Limb (tissue), 2 donors: ENCODE measurements around the gene INHBB.
"Not testable (repeated sequence)": the region's sequence is repeated elsewhere in the genome, so short reads cannot be mapped to it uniquely, and the experiment has no call there.

ENCODE experiments used
- DNase-seq, 2 donors: peaks; one replicate each; pipeline ENCODE4 v3.0.0-alpha.2; 2016; ENCODE audit errors: extremely low spot score in 2 of 2

Gene INHBB

DNA sequence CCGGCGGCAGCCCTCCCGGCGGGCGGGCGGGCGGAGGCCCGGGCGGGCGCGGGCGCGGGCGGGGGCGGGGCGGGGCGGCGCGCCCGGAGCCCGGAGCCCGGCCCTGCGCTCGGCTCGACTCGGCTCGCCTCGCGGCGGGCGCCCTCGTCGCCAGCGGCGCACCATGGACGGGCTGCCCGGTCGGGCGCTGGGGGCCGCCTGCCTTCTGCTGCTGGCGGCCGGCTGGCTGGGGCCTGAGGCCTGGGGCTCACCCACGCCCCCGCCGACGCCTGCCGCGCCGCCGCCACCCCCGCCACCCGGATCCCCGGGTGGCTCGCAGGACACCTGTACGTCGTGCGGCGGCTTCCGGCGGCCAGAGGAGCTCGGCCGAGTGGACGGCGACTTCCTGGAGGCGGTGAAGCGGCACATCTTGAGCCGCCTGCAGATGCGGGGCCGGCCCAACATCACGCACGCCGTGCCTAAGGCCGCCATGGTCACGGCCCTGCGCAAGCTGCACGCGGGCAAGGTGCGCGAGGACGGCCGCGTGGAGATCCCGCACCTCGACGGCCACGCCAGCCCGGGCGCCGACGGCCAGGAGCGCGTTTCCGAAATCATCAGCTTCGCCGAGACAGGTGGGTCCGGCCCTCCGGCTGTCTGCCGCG is at the start of gene INHBB:
Gene INHBB, plus strand, starts transcription at position 111 of the 641 bp plus-strand sequence. Its CDS starts 53 bp downstream, at position 164.
- DNase-seq = peak in 1 of 2 donors; percentile 48

DNA sequence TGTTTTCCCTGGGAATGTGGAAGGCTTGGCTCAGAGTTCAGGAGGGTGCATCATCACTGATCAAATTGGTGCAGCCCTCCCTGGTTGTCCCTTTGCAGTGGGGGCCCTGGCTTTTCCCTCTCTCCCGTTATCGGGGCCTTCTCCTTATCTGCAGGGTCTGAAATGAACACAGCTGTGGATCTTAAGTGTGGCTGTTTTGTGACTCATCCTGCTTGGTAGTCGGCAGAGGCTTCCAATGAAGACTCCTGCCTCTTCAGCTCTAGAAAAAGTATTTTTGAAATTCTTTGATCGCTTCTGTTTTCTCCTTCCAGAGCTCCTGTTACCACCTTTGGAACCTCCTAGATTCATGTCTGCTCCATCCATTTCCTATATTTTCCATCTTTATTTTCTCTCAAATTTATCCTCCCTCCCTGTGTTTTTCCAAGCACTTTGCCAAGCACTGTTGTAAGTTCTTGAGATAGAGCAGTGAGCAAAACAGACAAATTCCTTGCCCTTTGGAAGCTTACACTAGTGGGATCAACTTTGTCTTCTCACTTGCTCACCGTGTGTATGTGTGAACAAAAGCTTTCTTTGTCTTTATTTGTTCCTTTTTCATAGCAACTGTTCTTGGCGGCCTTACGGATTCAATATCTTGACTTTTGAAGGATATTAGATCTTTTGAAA is 47.6 kb upstream of the INHBB start:
- DNase-seq = no peak

DNA sequence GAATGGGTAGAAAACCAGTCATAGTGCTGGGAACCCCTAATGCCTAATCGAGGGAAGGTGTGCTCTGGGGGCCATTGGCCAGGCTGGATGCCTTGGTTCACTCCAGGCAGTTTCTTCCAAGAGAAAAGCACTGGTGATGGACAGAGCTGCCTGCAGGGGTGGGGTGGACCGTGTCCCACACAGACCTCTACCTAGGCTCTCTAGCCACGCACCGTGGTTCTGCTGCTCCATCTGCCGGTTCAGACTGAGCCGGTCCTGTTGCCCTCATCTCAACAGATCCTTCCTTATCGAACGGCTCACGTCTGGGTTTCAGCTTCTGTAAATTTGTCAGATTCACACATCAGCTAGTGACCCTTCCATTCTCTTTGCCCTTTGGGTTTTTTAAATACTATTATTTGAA is 46.9 kb upstream of the INHBB start:
- no peak for DNase-seq

DNA sequence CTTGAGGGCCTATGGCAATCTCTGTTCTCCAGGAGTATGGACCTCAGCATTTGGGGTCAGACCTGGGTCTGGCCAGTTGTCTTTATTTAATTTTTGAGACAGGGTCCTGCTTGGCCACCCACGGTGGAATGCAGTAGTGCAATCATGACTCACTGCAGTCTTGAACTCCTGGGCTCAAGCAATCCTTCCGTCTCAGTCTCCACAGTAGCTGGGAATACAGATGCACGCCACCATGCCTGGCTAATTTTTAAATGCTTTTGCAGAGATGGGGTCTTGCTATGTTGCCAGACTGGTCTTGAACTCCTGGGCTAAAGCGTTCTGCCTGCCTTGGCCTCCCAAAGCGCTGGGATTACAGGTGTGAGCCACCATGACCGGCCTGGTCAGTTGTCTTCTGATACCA is 46.4 kb upstream of the INHBB start:
- DNase-seq = no peak

DNA sequence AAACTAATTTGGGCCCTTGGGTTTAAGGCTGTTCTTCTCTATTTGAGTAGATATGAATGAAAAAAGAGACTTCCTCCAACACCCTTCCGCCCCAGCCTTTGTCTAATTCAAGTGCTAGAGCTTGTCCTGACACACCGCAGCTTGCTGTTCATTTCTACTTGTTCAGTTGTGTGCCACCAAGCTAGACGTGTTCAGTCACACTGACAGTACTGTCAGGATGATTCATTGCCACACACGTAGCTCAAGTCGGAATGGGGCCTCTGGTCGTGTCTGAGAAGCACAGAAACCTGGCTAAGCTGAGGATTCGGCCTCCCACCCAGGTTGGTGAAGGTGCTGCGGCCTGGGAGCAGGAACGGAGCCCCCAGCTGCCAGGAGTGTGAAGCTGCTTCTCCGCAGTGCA is 45.6 kb upstream of the INHBB start:
- DNase-seq = no peak

DNA sequence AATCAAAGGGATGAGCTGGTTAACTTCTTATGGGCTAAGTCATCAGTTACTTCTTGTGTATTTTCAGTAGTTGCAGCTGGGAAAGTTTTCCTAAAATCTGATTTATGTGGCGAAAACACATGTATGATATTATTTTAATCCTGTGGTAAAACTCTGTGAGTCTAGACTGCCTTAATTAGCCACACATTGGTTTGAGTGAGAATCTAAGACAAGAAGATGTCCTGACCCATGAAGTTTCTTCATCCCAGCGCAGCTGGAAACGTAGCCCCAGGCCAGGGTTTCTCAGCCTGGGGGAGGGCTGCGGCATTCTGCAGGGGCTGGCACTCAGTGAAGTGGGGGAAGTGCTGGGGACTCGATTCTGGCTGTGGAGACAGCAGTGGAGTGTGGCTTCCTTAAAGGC is 44.7 kb upstream of the INHBB start:
- no peak for DNase-seq

DNA sequence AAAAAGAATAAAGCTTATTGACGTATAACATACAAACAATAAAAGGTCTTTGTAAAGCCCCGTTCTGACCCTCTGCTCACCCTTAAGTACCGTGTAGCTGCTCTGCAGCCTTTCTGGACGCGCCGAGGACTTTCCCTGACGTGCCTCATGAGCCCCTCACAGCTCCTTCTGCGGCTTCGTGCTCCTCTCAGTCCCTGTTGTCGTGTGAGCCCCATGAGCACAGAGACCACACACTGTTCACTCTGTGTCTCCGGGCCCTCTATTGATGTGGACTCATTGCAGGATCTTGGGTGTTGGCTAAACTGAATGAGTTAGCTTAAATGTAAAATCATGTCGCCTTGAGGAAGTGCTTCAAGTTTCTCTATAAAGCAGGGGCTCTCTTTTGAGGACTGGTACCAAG is 43.6 kb upstream of the INHBB start:
- no peak for DNase-seq

DNA sequence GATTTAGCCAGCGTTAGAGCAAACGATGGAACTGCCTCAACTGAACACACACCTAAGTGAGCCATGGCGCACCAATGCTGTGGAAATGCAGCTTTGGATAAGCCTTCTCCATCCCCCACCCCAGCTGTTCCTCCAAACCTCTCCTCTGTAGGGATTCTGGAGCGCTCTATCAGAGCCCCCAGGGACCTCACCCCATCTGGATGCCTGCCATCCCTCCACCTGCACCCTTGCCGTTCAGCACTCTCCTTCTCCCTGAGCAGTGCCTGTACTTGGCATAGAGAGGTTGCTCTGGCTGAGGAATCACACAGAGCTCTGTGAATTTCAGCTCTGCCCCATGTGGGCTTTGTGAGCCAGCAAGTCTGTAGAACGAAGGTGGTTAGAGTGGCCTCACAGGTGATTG is 42.8 kb upstream of the INHBB start:
- no peak for DNase-seq

DNA sequence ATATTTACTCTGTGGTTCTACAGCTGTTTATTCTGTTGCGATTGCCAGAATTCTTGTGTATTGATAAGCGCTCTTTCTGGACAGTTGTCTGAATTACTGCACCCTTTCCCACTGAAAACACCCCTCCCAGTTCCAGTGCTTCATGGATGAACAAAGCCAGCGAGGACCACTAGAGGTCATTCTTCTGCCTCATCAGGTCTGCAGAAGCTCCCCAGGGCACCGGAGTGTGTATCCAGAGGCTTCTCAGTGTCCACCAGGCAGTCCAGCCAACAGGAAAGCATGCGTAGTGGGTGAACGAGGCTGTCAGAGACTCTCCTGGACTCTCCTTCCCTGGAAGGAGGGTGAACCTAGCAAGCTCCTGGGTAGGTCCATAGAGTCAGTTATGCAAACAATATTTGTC is 40.6 kb upstream of the INHBB start:
- no peak for DNase-seq

DNA sequence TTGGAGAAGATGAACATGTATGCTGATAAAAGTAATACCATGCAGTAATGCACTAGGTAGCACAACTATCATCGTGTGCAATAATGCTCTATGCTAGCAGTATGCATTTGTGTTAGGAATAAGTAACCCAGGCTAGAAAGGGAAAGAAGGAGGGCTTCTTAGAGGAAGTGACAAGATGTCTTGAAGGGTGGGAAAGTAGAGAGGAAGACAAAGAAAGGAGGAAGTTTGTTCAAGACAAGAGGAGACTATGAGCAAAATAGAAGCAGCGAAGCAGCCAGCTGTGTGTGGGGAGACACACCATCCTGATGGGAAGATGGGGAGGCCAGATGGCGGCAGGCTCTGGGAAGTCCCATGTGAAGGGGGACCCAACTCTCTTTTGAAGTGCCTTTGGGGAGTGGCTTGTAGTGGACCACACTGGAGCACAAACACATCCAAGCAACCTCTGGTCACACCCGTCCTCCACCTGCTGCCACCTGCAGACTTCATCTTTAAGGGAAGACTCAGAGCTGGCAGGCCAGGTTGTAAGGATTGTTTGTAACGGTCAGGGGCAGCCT is 39.9 kb upstream of the INHBB start:
- DNase-seq = no peak

DNA sequence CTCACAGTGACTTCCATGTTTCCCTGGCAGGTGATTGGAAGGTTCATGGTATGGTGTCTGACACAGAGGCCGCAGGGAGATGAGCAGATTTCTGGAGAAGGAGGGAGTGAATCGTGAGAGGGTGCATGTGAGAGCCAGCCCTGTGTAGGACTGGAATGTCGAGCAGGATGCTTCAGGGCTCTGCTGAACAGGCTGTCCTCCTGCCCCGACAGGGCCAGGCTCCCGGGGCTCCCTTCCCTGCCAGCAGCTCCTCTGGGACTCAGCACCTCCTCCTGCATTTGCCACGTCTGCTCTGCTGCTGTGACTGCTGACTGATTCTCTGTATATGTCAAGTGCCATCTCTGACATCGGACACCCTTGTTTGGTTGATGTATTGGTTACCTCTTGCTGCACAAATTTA is 38.5 kb upstream of the INHBB start:
- DNase-seq = no peak

DNA sequence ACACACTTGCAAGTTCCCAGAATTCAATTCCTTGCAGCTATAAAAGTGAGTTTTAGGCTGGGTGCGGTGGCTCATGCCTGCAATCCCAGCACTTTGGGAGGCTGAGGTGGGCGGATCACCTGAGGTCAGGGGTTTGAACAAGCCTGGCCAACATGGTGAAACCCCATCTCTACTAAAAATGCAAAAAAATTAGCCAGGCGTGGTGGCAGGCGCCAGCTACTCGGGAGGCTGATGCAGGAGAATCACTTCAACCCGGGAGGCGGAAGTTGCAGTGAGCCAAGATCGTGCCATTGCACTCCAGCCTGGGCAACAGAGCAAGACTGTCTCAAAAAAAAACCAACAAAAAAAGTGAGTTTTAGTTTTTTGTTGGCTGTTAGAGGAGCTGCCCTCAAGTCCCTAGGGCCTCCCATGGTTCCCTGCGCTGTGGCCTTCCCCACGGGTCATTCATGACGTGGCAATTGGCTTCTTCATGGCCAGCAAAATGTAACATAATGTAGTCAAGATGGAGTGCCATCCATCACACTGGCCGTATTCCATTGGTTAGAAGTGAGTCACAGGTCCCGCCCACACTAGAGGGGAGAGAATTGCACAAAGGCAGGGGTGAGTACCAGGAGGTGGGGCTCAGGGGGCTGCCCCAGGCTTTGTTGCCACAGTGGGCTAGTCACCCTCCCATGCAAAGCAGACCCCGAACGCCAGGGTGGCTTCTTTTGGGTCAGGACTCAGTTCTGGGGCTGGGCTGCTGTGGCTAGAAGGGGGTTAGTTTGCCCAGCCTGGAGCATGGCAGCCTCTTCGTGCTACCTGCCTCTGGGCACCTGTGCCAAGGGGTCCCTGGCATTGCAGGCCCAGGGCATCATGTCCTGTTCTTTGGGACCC is 37.7 kb upstream of the INHBB start:
- no peak for DNase-seq

DNA sequence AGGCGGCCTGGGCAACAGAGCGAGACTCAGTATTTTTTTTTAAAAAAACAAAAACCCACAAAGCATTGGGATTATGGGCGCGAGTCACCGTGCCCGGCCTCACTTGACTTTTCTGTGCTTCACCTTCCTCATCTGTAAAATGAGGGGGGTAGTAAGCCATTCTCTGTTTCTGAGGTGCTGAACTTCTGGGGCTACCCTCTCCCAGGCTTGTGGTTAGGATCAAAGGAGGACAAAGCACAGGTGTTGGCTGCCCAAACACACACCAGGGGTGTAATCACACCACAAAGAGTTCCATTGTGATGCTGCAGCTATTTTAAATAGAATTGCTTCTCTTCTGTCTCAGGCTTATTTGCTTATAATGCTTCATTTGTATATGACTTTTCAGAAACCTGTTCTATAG is 35.8 kb upstream of the INHBB start:
- no peak for DNase-seq

DNA sequence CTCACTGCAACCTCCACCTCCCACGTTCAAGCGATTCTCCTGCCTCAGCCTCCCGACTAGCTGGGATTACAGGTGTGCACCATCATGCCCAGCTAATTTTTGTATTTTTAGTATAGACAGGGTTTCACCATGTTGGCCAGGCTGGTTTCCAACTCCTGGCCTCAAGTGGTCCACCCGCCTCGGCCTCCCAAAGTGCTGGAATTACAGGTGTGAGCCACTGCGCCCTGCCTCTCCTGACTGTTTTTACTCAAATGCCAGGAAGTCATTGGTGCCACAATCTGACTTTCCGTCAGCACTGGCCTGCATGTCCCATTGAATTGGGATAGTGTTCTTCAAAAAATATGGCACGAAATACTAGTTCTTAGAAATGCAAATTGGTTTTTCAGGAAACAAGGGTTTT is 35.1 kb upstream of the INHBB start:
- not testable (repeated sequence) for DNase-seq

DNA sequence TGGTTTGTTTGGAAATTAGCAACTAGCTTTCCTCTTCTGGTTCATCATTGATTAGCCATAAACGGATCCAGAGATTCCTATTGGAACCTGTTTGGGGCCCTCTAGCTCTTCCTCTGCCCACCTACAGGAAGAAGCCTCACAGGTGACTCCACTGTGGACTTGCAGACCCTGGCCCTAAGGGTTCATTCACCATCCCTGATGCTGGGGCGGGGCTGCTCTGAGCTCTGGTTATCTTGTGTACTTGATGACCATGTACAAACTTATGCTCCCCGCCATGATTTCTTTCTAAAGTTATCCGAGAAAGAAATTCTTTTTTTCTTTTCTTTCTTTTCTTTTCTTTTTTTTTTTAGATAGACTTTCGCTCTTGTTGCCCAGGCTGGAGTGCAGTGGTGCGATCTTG is 33.9 kb upstream of the INHBB start:
- no peak for DNase-seq

DNA sequence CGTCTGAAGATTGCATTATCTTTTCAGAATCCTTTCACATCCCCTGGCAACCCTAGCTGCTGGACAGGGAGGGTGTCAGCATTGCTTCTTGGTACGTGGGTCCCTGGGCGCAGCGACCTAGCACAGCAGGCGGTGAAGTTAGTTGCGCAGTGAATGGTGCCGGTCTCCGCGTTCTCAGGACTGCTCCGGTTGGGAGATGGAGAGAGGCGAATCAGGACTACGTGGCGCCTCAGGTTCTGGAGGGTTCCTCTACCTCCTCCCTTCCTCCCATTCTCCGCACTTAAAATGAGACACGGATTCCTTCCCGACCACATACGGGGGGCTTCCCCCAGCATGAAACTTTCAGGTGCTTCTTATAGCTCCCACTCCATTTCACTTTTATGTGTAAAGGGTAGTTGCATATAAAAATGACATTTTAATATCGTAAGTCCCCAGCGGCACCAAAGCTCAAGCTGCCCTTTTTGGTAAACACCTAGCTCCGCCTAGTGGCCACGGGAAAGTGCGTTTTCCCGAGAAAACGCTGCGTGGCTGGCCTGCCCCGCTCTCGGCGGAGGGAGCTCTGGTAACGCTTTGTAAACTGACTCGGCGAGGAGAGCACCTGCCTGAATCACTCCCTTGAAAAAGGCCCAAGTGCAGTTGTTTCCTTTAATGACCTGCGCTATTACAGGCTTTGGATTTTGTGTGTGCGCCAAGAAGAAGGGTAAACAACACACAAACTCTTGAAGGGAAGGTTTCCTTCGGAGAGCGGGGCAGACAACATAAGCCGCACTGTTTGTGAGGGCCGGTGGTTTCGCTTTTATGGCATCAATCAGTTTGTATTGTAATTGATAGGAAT is 32.9 kb upstream of the INHBB start:
- DNase-seq = peak; percentile 88

DNA sequence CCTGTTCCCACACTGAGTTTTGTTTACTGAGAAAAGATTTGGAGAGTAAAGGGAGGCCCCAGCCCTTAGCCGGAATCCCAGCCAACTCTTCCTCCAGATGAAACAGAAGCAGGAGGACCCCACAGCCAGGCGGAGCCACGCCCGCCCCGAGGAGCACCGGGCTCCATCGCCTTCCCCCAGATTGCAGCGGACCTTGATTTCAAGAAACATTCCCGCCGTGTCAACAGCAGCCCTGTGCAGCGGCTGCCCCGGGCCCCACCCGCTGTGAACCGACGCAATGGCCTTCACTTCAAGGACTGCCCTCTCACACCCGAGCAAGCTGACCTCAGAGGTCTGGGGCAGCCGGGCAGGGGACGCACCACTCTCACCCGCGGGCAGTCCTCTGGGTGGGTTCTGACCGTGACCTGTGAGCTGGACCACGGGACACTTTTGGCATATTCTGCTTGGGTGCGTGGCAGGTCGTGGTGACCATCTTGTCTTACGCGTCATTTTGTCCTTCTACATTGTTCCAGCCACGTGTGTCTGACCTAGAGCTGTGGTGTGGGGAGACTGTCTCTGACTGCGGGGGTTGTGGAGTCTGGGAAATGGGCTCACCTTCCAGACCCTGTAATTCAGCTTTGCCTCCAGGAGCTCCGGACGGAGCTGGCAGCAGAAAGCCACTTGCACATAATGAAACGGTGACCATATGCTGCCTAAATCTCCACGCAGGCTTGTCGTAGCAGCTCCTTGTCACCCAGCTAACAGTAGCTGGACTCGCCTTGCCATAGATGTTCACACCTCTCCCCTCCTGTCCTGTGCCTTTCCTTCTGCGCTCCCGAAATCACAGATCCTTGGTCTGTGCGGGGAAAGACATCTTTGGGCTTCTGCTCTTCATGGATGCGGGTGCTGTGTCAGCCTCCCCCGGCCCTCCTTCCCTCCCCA is 32.0 kb upstream of the INHBB start:
- DNase-seq = no peak

DNA sequence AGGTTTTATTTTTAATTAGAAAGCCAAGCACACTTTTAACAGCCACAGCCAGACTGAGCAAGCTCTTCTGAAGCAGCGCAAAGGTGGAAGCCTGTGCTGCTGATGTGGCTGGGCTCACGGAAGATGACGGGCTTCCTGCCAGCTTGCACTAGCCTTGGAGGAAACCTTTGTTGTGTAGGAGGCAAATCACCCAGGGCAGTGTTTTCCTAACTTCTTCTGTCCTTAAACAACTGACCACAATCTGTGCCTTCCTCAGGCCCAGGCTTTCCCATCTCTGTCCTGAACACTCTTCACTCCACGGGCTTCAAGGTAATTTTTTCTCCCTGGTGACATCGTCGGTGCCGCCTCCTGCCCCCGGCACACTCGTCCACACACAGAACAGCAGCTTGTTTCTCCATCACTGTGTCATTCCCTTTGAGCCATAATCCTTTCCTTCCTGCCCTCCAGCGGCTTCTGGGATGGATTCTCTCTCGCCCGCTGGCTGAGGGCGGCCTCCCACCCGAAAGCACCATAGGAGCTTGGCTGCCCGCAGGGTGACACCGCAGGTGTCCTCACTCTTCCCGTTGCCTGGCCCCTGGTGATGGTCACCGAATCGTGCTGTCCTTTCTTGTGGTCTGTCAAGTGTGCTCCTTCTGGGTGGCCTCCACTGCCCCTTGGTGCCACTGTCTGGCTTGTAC is 31.1 kb upstream of the INHBB start:
- DNase-seq = no peak

DNA sequence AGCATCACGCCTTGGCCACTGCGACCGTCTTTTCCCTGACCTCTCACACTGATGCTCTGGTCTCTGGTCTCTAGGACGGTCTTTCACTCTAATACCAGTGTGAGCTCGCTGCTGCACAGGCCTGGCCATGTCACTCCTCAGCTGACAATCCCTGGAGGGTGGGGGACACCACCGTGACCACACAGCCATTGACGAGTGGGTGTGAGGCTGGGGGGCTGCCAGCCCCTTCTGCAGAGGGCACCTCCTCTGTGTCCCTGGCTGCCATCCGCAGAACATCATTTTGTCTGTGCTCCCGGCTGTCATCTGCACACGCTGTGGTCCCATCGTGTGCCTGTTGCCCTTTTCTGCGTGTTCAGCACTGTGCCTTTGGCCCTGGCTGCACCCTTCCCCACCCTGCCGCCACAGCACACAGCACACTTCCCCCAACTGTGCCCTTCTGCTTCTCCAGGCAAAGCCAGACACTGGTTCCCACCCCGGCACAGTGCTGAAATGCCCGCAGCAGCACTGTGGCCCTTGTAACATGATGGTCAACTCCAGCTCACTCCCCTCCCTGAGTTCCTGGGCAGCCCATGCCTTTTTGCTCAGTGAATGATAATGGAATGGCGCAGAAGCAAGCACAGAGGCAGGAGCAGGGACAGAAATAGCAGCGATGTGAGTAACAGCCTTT is 30.4 kb upstream of the INHBB start:
- no peak for DNase-seq
